Mammary epithelial cell (primary cell): ENCODE results near the gene BLCAP.

Experiments
- CTCF ChIP-seq, 2 donors: IDR thresholded peaks in 1 of 2; conservative IDR thresholded peaks in 1 of 2; 2 replicates each; pipeline ENCODE4 v1.5.1; 2011 to 2012; ENCODE audit warnings: inconsistent platforms in 2 of 2, low read length in 2 of 2, mild to moderate bottlenecking in 2 of 2, control low read depth in 1 of 2, low read depth in 1 of 2; ENCODE audit not compliant: insufficient read depth in 1 of 2; ENCODE audit errors: extremely low read depth in 1 of 2
- EZH2 ChIP-seq: IDR thresholded peaks from 2 replicates; pipeline ENCODE4 v1.6.1; 2012; ENCODE audit warnings: low read length, inconsistent platforms, borderline replicate concordance

- TF ChIP-seq CTCF (conservative IDR thresholded peaks at IDR 0.05 in 1 of 2, IDR thresholded peaks at IDR 0.05 in 1 of 2; ENCODE audit: extremely low read depth in 1 of 2, insufficient read depth in 1 of 2, low read depth in 1 of 2, low read length in 2 of 2) (no peak), EZH2 (no peak)
Measured at GRCh38 chr20:37477041-37477440, 50.6 kb downstream of the BLCAP start.
